Omental fat pad (tissue), 4 donors: ENCODE results near the gene ABCB9. TPM values are rescaled to one million over a fixed set of nuclear protein-coding genes. Genes with fewer than 3 reads are reported as not detected.

Experiments
- ATAC-seq: fragments of 150-250 bp; one replicate; pipeline ENCODE4 v1.9.1; 2016; ENCODE audit warnings: mild to moderate bottlenecking, moderate library complexity; ENCODE audit not compliant: low FRiP score
- DNase-seq: peaks from one replicate; pipeline ENCODE4 v3.0.0-alpha.2; 2019; ENCODE audit warnings: low spot score
- total RNA-seq, 4 donors: library from RNA; depleted of rRNA; stranded (reverse); fragments of >200 nt; gene quantifications; one replicate each; pipeline ENCODE4 v1.1.0, GENCODE V29; 2016
- TF ChIP-seq, protein P1 (sequence below), 3 donors: fragments of 450-650 bp; IDR thresholded peaks; one replicate each; pipeline ENCODE4 v1.5.1; 2016 to 2017; ENCODE audit warnings: antibody characterized with exemption in 3 of 3, mild to moderate bottlenecking in 3 of 3, moderate library complexity in 2 of 3

The ABCB9 gene
- total RNA-seq, 4 donors from 2014 or later: 1.3 to 4.7 (median 2.7) TPM

DNA sequence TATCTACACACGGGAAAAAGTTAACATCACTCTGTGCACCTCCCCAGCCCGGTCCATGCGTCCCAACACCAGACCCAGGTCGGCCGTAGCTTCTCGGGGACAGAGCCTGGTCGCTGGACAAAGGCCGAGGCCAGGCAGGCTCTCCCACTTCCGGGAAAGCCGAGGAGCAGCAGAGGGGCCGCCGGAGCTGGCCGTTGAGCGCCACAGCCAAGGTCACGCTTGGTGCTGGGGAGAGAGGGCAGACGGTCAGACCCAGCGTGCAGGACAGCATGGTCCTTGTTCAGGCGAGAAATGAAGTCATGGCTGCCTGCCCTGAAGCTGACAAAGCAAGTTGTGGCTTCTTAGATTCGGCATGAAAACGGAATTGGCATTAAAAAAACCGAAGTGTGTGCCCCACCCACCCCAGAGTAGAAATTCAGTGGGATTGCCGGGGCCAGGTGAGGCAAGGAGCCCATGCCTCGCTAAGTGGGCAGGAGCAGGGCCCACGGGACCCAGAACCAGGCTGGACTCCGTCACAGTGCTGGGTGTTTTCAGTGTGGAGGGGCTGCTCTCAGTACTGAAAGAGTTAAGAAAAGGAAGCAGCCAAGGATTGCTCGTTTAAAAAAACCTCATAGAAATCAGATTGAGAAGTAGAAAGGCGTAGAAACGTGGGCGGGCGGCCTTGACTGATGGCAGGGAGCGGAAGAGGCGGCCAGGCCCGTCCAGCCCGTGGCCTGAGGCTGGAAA, 18.5 kb upstream of the ABCB9 start:
- DNase-seq (no peak), ATAC-seq (no peak)
- TF ChIP-seq, protein P1, sequence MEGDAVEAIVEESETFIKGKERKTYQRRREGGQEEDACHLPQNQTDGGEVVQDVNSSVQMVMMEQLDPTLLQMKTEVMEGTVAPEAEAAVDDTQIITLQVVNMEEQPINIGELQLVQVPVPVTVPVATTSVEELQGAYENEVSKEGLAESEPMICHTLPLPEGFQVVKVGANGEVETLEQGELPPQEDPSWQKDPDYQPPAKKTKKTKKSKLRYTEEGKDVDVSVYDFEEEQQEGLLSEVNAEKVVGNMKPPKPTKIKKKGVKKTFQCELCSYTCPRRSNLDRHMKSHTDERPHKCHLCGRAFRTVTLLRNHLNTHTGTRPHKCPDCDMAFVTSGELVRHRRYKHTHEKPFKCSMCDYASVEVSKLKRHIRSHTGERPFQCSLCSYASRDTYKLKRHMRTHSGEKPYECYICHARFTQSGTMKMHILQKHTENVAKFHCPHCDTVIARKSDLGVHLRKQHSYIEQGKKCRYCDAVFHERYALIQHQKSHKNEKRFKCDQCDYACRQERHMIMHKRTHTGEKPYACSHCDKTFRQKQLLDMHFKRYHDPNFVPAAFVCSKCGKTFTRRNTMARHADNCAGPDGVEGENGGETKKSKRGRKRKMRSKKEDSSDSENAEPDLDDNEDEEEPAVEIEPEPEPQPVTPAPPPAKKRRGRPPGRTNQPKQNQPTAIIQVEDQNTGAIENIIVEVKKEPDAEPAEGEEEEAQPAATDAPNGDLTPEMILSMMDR (IDR thresholded peaks at IDR 0.05): no peak

DNA sequence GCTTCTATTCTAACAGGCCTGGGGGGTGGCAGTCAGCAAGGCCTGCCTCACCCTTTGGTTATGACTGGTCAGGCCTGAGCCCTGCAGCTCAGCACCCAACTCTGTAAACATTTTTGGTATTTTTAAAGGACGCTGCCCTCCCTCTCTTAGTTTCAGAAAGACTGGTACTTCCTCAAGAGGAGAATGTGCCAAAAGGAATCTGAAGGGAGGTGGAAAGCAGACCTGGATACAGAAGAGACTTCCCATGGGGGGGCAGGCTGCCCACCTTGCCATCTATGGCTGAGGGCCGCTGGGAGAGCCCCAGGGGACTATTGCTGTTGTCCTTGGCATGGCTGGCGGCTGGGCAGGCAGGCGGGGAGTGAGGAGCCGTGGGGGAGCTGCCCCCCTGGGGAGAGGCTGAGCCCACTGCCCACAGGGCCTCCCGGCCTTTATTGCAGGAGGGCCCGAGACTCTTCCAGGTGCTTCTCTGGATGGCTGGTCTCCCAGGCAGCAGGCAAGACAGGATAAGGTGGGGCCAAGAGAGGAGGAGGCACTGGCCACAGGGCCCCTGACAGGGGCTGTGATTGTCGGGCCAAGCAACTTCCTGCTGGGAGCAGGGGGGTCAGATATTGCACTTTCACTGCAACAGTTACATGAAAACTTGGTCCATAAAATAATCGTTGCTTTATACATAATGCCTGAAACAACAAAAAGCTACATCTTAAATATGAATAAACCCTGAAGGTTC, 17.7 kb upstream of the ABCB9 start:
- no peak for ATAC-seq
- no peak for DNase-seq
- TF ChIP-seq, protein P1 (IDR thresholded peaks at IDR 0.05): no peak

DNA sequence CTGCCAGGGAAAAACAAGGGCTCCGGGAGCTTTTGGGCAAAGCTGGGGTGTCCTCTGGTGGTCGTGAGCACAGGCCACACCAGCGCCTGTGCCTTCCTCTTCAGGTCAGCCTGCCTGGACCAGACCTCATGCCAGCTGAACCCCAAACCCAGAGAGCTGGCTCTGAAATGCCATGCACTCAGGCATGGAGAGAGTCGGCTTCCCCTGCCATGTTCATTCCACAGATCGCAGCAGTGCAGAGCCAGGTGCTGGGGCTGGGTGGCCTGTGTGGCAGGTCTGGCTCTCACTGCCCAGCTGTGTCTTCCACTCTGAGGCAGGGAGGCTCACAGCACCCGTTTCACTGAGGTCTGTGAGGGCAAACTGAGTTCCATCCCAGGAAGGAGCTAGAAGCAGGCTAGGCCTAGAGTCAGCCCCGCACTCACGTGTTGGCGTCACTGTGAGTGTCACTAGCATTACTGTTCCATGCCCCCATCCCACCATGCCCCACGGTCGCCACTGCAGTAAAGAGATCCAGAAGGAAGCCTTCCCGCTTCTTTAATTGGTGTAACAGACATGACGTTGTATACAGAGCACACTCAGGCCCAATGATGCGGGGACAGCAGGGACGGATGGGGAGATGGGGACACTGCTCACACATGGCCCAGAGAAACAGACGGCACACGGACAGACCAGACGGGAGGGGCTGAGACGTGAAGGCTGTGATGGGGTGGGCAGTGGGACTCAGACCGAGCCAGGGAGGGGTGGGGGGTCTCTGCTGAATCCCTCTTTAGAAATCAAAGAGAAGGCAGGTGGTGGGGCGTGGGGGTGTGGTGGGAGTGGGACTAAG, 16.9 kb upstream of the ABCB9 start:
- DNase-seq (no peak), ATAC-seq (no peak)
- TF ChIP-seq, protein P1 (IDR thresholded peaks at IDR 0.05): no peak

DNA sequence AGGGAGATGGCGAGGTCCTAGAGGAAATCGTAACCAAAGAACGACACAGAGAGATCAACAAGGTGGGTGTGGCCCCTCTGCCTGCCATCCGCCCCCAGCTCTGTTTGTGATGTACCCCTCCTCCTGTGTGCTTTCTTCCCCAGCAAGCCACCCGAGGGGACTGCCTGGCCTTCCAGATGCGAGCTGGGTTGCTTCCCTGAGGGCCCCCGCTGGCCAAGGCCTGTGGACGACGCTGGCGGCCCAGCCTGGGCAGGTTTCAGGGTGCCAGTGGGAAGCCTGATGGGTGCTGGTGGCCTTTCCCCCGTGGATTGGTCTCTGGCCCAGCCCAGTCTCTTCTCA, 16.2 kb upstream of the ABCB9 start:
- ATAC-seq: no peak
- TF ChIP-seq, protein P1 (IDR thresholded peaks at IDR 0.05): no peak

DNA sequence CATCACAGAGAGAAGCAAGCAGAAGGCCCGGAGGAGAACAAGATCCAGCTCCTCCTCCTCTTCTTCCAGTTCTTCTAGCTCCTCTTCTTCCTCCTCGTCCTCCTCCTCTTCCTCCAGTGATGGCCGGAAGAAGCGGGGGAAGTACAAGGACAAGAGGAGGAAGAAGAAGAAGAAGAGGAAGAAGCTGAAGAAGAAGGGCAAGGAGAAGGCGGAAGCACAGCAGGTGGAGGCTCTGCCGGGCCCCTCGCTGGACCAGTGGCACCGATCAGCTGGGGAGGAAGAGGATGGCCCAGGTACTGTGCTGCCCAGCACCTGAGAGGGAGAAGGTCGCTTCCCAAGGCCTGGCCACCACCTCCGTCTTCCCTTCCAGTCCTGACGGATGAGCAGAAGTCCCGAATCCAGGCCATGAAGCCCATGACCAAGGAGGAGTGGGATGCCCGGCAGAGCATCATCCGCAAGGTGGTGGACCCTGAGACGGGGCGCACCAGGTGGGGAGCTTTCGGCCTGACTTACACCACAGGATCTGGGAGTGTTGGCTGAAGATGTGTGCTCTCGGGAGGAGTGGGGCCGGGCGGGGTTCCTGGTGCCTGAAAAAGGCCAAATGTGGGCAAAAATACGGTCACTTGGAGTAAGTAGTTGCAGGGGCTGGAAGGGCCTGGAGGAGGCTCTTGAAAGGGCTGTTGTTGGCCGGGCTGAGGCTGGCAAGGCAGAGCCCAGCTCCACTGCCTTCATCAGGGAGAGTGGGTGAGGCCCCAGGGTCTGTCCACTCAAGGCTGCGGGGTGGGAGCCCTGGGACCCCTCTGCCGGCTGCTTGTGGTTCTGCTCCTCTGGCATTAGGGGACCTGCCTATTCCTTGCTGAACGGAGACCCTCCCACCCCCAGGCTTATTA, 15.6 kb upstream of the ABCB9 start:
- no peak for ATAC-seq
- no peak for DNase-seq
- TF ChIP-seq, protein P1 (IDR thresholded peaks at IDR 0.05): no peak

More for the DNA sequence above, 16.2 kb upstream of the ABCB9 start:
- no peak for DNase-seq

DNA sequence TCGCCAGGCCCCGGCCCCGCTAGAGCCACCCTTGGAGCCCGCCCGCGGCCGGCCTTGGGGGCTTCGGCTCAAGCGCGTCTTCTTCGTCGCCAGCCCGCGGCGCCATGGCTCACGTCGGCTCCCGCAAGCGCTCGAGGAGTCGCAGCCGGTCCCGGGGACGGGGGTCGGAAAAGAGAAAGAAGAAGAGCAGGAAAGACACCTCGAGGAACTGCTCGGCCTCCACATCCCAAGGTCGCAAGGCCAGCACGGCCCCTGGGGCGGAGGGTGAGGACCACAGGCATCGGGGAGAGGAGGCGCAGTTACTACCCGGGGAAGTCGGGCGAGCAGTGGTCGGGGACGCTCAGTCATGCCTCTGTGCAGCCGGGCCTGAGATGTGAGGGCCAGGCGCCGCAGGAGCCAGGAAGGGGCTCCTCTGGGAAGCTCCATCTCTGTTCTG, 14.8 kb upstream of the ABCB9 start:
- TF ChIP-seq, protein P1 (IDR thresholded peaks at IDR 0.05): no peak
- ATAC-seq (peak; percentile 1), DNase-seq (no peak)
